Uterus (tissue), 4 donors: ENCODE measurements around the gene FUT1. TPM values are rescaled to one million over a fixed set of nuclear protein-coding genes. Genes with fewer than 3 reads are reported as not detected.

Source experiments
- DNase-seq, 2 donors: peaks; one replicate each; pipeline ENCODE4 v3.0.0-alpha.2; 2019 to 2020
- H3K27ac ChIP-seq, 2 donors: fragments of 200-600 bp; sonication (generic); 1 replicate in 1 of 2; 2 replicates in 1 of 2; pipeline ENCODE4 v1.5.1; 2016 to 2018
- H3K27me3 ChIP-seq, 2 donors: fragments of 200-600 bp; sonication (generic); one replicate each; pipeline ENCODE4 v1.5.1; 2018 to 2019; ENCODE audit warnings: control low read depth in 1 of 2
- H3K36me3 ChIP-seq, 2 donors: fragments of 200-600 bp; sonication (generic); one replicate each; pipeline ENCODE4 v1.5.1; 2019; ENCODE audit warnings: control low read depth in 1 of 2
- H3K4me1 ChIP-seq, 2 donors: fragments of 200-600 bp; sonication (generic); one replicate each; pipeline ENCODE4 v1.5.1; 2018 to 2019; ENCODE audit warnings: control low read depth in 1 of 2
- H3K4me3 ChIP-seq, 2 donors: fragments of 200-600 bp; sonication (generic); 1 replicate in 1 of 2; 2 replicates in 1 of 2; pipeline ENCODE4 v1.5.1; 2018 to 2019; ENCODE audit warnings: mild to moderate bottlenecking in 1 of 2
- H3K9me3 ChIP-seq, 2 donors: fragments of 200-600 bp; sonication (generic); one replicate each; pipeline ENCODE4 v1.5.1; 2019; ENCODE audit warnings: control low read depth in 1 of 2
- CTCF ChIP-seq, 4 experiments: fragments of 200-600 bp in 2 of 4; fragments of 450-650 bp in 2 of 4; sonication (generic) in 2 of 4; IDR thresholded peaks; one replicate each; pipeline ENCODE4 v1.5.1; 2016 to 2019; ENCODE audit warnings: antibody characterized with exemption in 4 of 4, mild to moderate bottlenecking in 2 of 4, moderate library complexity in 1 of 4
- POLR2A ChIP-seq, 2 donors: fragments of 450-650 bp; IDR thresholded peaks; one replicate each; pipeline ENCODE4 v1.6.1; 2016; ENCODE audit warnings: antibody characterized with exemption in 2 of 2, mild to moderate bottlenecking in 1 of 2, moderate library complexity in 1 of 2
- intact Hi-C: fragments of 100-400 bp; cut with DNase I; formaldehyde crosslinking; loops from one replicate; pipeline ENCODE4 v1.15.1; 2023; ENCODE audit warnings: low total_unique reads
- total RNA-seq, 4 donors: library from RNA; depleted of rRNA in 3 of 4; stranded (reverse); fragments of >200 nt in 3 of 4; gene quantifications; one replicate each; pipeline versions ENCODE4 v1.1.0 to v1.2.4, GENCODE V29; 2014 to 2023
- donor health status: DM: yes; HTN: yes; CAD: no.

Gene FUT1
- total RNA-seq, 4 donors from 2014 or later = 1.5 to 17.7 (median 4.4) TPM

GRCh38 chr19:48713041-48713863 is 39.2 kb downstream of the FUT1 start:
- Histone ChIP-seq H3K4me1 (no peaks in the 10 kb centered on the region), H3K4me3 (peak overlapping the region; percentile 49 to 66), H3K36me3 (no peaks in the 10 kb centered on the region), H3K27me3 (no peaks in the 10 kb centered on the region), H3K27ac (peak overlapping the region; percentile 63 to 85), H3K9me3 (peaks cover 0 to 4% of the 10 kb centered on the region in 2 donors)
- intact Hi-C loops = no loop called here
- TF ChIP-seq POLR2A (IDR thresholded peaks at IDR 0.05) (no peak), CTCF (IDR thresholded peaks at IDR 0.05) (no peak)
- DNase-seq = no peak

- peaks cover 0 to 4% of the 10 kb centered on the region in 2 donors for H3K9me3 ChIP-seq
- no peaks in the 10 kb centered on the region for H3K4me1 ChIP-seq
- no peak for TF ChIP-seq POLR2A (IDR thresholded peaks at IDR 0.05)
- no peak for TF ChIP-seq CTCF (IDR thresholded peaks at IDR 0.05)
- no peak overlapping the region for H3K4me3 ChIP-seq
- H3K27me3 ChIP-seq = no peaks in the 10 kb centered on the region
- no peak overlapping the region for H3K27ac ChIP-seq
- H3K36me3 ChIP-seq = no peaks in the 10 kb centered on the region
- DNase-seq = no peak
- intact Hi-C loops = no loop called here
These were observed 41.3 kb downstream of the FUT1 start for GRCh38 chr19:48711106-48711662.

GRCh38 chr19:48708471-48708870 is 44.0 kb downstream of the FUT1 start:
- no peak for TF ChIP-seq POLR2A (IDR thresholded peaks at IDR 0.05)
- TF ChIP-seq CTCF (IDR thresholded peaks at IDR 0.05) = no peak

GRCh38 chr19:48705431-48705830 is 47.0 kb downstream of the FUT1 start:
- no peak for DNase-seq
- intact Hi-C loops = no loop called here
- TF ChIP-seq CTCF (IDR thresholded peaks at IDR 0.05) (no peak), POLR2A (IDR thresholded peaks at IDR 0.05) (no peak)
- no peak overlapping the region for H3K4me3 ChIP-seq
- no peaks in the 10 kb centered on the region for H3K27me3 ChIP-seq
- no peak overlapping the region for H3K27ac ChIP-seq
- H3K36me3 ChIP-seq = no peaks in the 10 kb centered on the region
- H3K9me3 ChIP-seq = no peaks in the 10 kb centered on the region
- no peaks in the 10 kb centered on the region for H3K4me1 ChIP-seq

More at GRCh38 chr19:48708471-48708870, 44.0 kb downstream of the FUT1 start:
- Histone ChIP-seq H3K4me1 (no peaks in the 10 kb centered on the region), H3K9me3 (peaks cover 0 to 4% of the 10 kb centered on the region in 2 donors), H3K4me3 (no peak overlapping the region), H3K27ac (no peak overlapping the region), H3K36me3 (no peaks in the 10 kb centered on the region), H3K27me3 (no peaks in the 10 kb centered on the region)
- intact Hi-C loops = no loop called here
- no peak for DNase-seq

DNA sequence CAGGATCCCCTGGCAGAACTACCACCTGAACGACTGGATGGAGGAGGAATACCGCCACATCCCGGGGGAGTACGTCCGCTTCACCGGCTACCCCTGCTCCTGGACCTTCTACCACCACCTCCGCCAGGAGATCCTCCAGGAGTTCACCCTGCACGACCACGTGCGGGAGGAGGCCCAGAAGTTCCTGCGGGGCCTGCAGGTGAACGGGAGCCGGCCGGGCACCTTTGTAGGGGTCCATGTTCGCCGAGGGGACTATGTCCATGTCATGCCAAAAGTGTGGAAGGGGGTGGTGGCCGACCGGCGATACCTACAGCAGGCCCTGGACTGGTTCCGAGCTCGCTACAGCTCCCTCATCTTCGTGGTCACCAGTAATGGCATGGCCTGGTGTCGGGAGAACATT is 49.1 kb downstream of the FUT1 start:
- TF ChIP-seq POLR2A (IDR thresholded peaks at IDR 0.05) = no peak
- TF ChIP-seq CTCF (IDR thresholded peaks at IDR 0.05) = no peak
- no peak for DNase-seq
- no peaks in the 10 kb centered on the region for H3K9me3 ChIP-seq
- no peaks in the 10 kb centered on the region for H3K36me3 ChIP-seq
- intact Hi-C loops = no loop called here
- H3K27ac ChIP-seq = no peak overlapping the region
- H3K4me3 ChIP-seq = no peak overlapping the region
- H3K4me1 ChIP-seq = no peaks in the 10 kb centered on the region
- H3K27me3 ChIP-seq = no peaks in the 10 kb centered on the region
